GM23248 (cell line): ENCODE measurements around the gene CERT1. TPM values are rescaled to one million over a fixed set of nuclear protein-coding genes. Genes with fewer than 3 reads are reported as not detected.
A peak's percentile ranks its signal among the peaks of the same experiment; 100 is the strongest.

ENCODE experiments used
- DNase-seq: peaks from one replicate; pipeline ENCODE4 v3.0.0-alpha.2; 2015
- H2AFZ ChIP-seq: fragments of 200-600 bp; sonication (generic); 2 replicates; pipeline ENCODE4 v1.6.1; 2016; ENCODE audit warnings: antibody characterized with exemption
- H3F3A ChIP-seq: fragments of 200-600 bp; sonication (generic); 2 replicates; pipeline ENCODE4 v1.6.1; 2016; ENCODE audit warnings: mild to moderate bottlenecking, antibody characterized with exemption, mixed run types; ENCODE audit not compliant: insufficient read depth
- H3K27ac ChIP-seq: fragments of 200-600 bp; sonication (generic); 2 replicates; pipeline ENCODE4 v1.5.1; 2016; ENCODE audit warnings: mild to moderate bottlenecking
- H3K27me3 ChIP-seq: fragments of 200-600 bp; sonication (generic); replicated peaks from 2 replicates; pipeline ENCODE4 v1.6.1; 2016; ENCODE audit warnings: mild to moderate bottlenecking; ENCODE audit not compliant: insufficient read depth
- H3K36me3 ChIP-seq: fragments of 200-600 bp; sonication (generic); 2 replicates; pipeline ENCODE4 v1.6.1; 2016; ENCODE audit warnings: low read depth, mild to moderate bottlenecking
- H3K4me1 ChIP-seq: fragments of 200-600 bp; sonication (generic); 2 replicates; pipeline ENCODE4 v1.6.1; 2016; ENCODE audit warnings: mild to moderate bottlenecking; ENCODE audit not compliant: insufficient read depth
- H3K4me2 ChIP-seq: fragments of 200-600 bp; sonication (generic); one replicate; pipeline ENCODE4 v1.6.1; 2016; ENCODE audit warnings: mild to moderate bottlenecking; ENCODE audit not compliant: unreplicated experiment
- H3K4me3 ChIP-seq: fragments of 200-600 bp; sonication (generic); 2 replicates; pipeline ENCODE4 v1.5.1; 2016; ENCODE audit warnings: mild to moderate bottlenecking
- H3K79me2 ChIP-seq: fragments of 200-600 bp; sonication (generic); 2 replicates; pipeline ENCODE4 v1.6.1; 2016; ENCODE audit warnings: mild to moderate bottlenecking; ENCODE audit not compliant: insufficient read depth
- H3K9ac ChIP-seq: fragments of 200-600 bp; sonication (generic); 2 replicates; pipeline ENCODE4 v1.6.1; 2016; ENCODE audit warnings: mild to moderate bottlenecking
- H3K9me2 ChIP-seq: fragments of 200-600 bp; sonication (generic); 2 replicates; pipeline ENCODE4 v1.6.1; 2016; ENCODE audit warnings: mixed run types, mild to moderate bottlenecking, moderate library complexity; ENCODE audit not compliant: insufficient read depth
- H3K9me3 ChIP-seq: fragments of 200-600 bp; sonication (generic); one replicate; pipeline ENCODE4 v1.6.1; 2017; ENCODE audit warnings: low read depth
- H4K20me1 ChIP-seq: fragments of 200-600 bp; sonication (generic); 2 replicates; pipeline ENCODE4 v1.6.0; 2016; ENCODE audit not compliant: insufficient read depth
- EZH2 ChIP-seq: fragments of 200-600 bp; sonication (generic); IDR thresholded peaks from 2 replicates; pipeline ENCODE4 v1.6.1; 2018; ENCODE audit warnings: antibody characterized with exemption, mild to moderate bottlenecking; ENCODE audit not compliant: insufficient read depth, poor library complexity, severe bottlenecking
- EZH2phosphoT487 ChIP-seq: fragments of 200-600 bp; sonication (generic); IDR thresholded peaks from 2 replicates; pipeline ENCODE4 v1.6.1; 2018; ENCODE audit warnings: antibody characterized with exemption, moderate library complexity, mild to moderate bottlenecking, low read depth; ENCODE audit not compliant: insufficient read depth
- WGBS, 2 experiments: methylation state at CpG; one replicate each; pipeline ENCODE4 v1.1.6; 2015 to 2017; ENCODE audit warnings: low lambda C conversion rate in 2 of 2, low coverage in 1 of 2; ENCODE audit errors: missing lambda C conversion rate in 2 of 2; 5-methylcytosine and 5-hydroxymethylcytosine counted together
- in situ Hi-C: fragments of 300-500 bp; cut with MboI; formaldehyde crosslinking; loops from 2 replicates; pipeline ENCODE4 v1.15.0; 2020
- polyA plus RNA-seq: library from polyadenylated mRNA; unstranded; fragments of >200 nt; fragmentation: Nextera tagmentation; extraction: Ambion mirVana; gene quantifications from 2 replicates; pipeline ENCODE4 v1.2.1, GENCODE V29; 2016
- total RNA-seq: library from RNA; depleted of rRNA; stranded (reverse); fragments of >200 nt; shearing (Covaris generic); gene quantifications from 2 replicates; pipeline ENCODE4 v1.2.3, GENCODE V29; 2014

The CERT1 gene
- total and polyA plus RNA-seq, 2 experiments from 2014 or later: 15.2 to 17.3 TPM

- Histone ChIP-seq H3K9me3 (no peaks in the 10 kb centered on the region), H3K4me3 (no peak overlapping the region), H3K27me3 (no peaks in the 10 kb centered on the region), H3K4me2 (peak overlapping the region; percentile 64), H3K79me2 (peaks cover 77% of the 10 kb centered on the region), H3K9ac (no peak overlapping the region), H3K36me3 (no peaks in the 10 kb centered on the region; the same call in 1 of the 2 replicates), H3K4me1 (peaks cover 15% of the 10 kb centered on the region), H3F3A (0 out of 2 replicates have a peak, but pooled peaks cover 5% of the 10 kb centered on the region), H3K27ac (no peak overlapping the region), H4K20me1 (no peaks in the 10 kb centered on the region), H3K9me2 (no peaks in the 10 kb centered on the region), H2AFZ (no peak overlapping the region)
- in situ Hi-C loops: no loop called here
- no peak for TF ChIP-seq EZH2phosphoT487
- no peak for TF ChIP-seq EZH2
- WGBS, 2 experiments: 0% methylated on average over 1 of the region's 1 CpG
- peak; percentile 79 for DNase-seq
Measured at GRCh38 chr5:75461679-75462078, 49.8 kb downstream of the CERT1 start.

DNA sequence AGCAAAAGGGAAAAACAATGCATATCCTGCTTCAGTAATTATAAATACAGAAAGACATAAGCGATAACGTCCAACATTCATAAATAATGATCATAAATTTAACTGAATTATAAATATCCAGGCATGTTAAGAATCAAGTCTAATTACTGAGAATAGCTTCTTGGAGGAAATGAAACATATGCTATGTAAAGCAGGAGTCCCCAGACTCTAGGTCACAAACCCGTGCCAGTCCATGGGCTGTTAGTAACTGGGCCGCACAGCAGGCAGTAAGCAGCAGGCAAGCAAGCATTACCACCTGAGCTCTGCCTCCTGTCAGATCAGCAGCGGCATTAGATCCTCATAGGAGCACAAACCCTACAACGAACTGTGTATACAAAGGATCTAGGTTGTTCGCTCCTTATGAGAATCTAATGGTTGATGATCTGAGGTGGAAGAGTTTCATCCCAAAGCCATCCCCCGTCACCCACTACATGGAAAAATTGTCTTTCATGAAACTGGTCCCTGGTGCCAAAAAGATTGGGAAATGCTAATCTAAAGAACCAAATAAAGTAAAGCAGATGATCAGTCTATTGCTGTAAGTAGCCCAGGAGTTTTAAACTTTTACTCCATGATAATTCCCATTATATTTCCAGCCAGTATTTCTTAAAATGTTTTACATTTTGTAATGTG, 50.4 kb downstream of the CERT1 start:
- Histone ChIP-seq H3K4me2 (peak overlapping the region; percentile 64), H3F3A (0 out of 2 replicates have a peak, but pooled peaks cover 5% of the 10 kb centered on the region), H4K20me1 (no peaks in the 10 kb centered on the region), H3K36me3 (no peaks in the 10 kb centered on the region; the same call in 1 of the 2 replicates), H3K79me2 (peaks cover 71% of the 10 kb centered on the region), H3K4me1 (peaks cover 15% of the 10 kb centered on the region), H3K9me2 (no peaks in the 10 kb centered on the region), H3K27ac (no peak overlapping the region), H3K27me3 (no peaks in the 10 kb centered on the region), H2AFZ (no peak overlapping the region), H3K4me3 (no peak overlapping the region), H3K9me3 (no peaks in the 10 kb centered on the region), H3K9ac (no peak overlapping the region)
- DNase-seq: peak; percentile 21
- in situ Hi-C loops: no loop called here
- TF ChIP-seq EZH2phosphoT487 (no peak), EZH2 (no peak)
- WGBS, 2 experiments: 70 to 73% methylated on average over 8 of the region's 8 CpGs

DNA sequence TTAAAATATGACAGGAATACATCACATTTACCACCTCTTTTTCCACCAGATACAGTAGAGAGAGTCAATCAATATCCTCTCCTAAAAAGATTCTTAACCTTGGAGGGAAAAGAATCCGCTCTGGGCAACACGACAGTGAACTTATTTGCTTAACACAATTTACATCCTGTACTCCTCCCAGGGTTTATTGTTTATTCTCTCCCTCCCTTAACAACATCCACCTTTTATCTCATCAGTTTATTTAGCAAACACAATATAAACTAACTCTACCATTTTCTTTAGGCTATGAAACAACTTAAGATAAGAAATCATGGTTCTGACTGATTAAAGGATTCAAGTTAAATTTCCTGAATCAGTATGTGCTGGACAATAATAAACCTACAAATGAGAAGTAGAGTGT, 50.9 kb downstream of the CERT1 start:
- H3K4me1 ChIP-seq: peaks cover 15% of the 10 kb centered on the region
- H3K27ac ChIP-seq: no peak overlapping the region
- no peak for TF ChIP-seq EZH2
- TF ChIP-seq EZH2phosphoT487: no peak

DNA sequence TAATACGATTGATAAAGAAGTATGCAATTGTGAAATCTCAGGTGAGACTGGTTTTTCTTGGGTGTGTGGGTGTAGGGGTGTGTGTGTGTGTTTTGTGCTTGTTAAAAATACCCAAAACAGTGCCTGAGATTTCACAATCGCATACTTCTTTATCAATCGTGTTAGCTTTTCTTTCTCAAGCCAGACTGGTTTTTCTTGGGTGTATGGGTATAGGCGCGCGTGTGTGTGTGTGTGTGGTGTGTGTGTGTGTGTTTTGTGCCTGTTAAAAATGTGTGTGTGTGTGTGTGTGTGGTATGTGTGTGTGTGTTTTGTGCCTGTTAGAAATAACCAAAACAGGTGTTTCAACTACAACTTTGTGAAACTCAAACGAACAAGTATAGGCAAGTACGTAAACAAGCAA, 53.7 kb downstream of the CERT1 start:
- Histone ChIP-seq H3K36me3 (peaks cover 6% of the 10 kb centered on the region; the same call in 1 of the 2 replicates), H3K9me2 (no peaks in the 10 kb centered on the region), H3K27me3 (no peaks in the 10 kb centered on the region), H3K4me2 (no peak overlapping the region), H3K4me3 (no peak overlapping the region), H2AFZ (no peak overlapping the region), H3K27ac (no peak overlapping the region), H4K20me1 (no peaks in the 10 kb centered on the region), H3K9ac (no peak overlapping the region), H3K79me2 (peaks cover 47% of the 10 kb centered on the region), H3K9me3 (no peaks in the 10 kb centered on the region), H3F3A (no peaks in the 10 kb centered on the region), H3K4me1 (peaks cover 15% of the 10 kb centered on the region)
- in situ Hi-C loops: no loop called here
- no peak for TF ChIP-seq EZH2
- TF ChIP-seq EZH2phosphoT487: no peak
- WGBS, 2 experiments: 82 to 84% methylated on average over 8 of the region's 8 CpGs
- no peak for DNase-seq

More for the DNA sequence above, 50.9 kb downstream of the CERT1 start:
- 98% methylated on average over 2 of the region's 2 CpGs for WGBS, 2 experiments
- no peak for DNase-seq
- Histone ChIP-seq H3K9me2 (no peaks in the 10 kb centered on the region), H4K20me1 (no peaks in the 10 kb centered on the region), H3K27me3 (no peaks in the 10 kb centered on the region), H3F3A (0 out of 2 replicates have a peak, but pooled peaks cover 3% of the 10 kb centered on the region), H3K36me3 (peaks cover 3% of the 10 kb centered on the region; the same call in 1 of the 2 replicates), H3K4me3 (no peak overlapping the region), H3K9me3 (no peaks in the 10 kb centered on the region), H3K4me2 (no peak overlapping the region), H2AFZ (no peak overlapping the region), H3K79me2 (peaks cover 65% of the 10 kb centered on the region), H3K9ac (no peak overlapping the region)
- in situ Hi-C loops: no loop called here
